ENCODE measurements around the gene EEFSEC. TPM values are rescaled to one million over a fixed set of nuclear protein-coding genes. Genes with fewer than 3 reads are reported as not detected.

The EEFSEC gene
- total RNA-seq, 1 experiment from 2014 or later = 21.3 TPM

GRCh38 chr3:128434524-128434923, 281.2 kb downstream of the EEFSEC start:
- peak in 1 of 2 experiments; percentile 8 for DNase-seq
- Histone ChIP-seq H3K27me3 (ENCODE audit: insufficient read depth, low read depth) (no peaks in the 10 kb centered on the region), H3K4me1 (replicated peaks; ENCODE audit: insufficient read depth) (peaks cover 59% of the 10 kb centered on the region), H3K4me3 (no peak overlapping the region), H3K4me2 (peak overlapping the region; percentile 87), H3F3A (ENCODE audit: insufficient read depth, low read depth) (peaks cover 44% of the 10 kb centered on the region), H3K79me2 (ENCODE audit: low read depth) (no peaks in the 10 kb centered on the region), H4K20me1 (ENCODE audit: insufficient read depth) (no peaks in the 10 kb centered on the region), H3K36me3 (ENCODE audit: low read depth) (no peaks in the 10 kb centered on the region), H3K9me2 (ENCODE audit: insufficient read depth) (no peaks in the 10 kb centered on the region), H2AFZ (no peak overlapping the region), H3K9me3 (ENCODE audit: insufficient read depth, low read depth) (peaks cover 6% of the 10 kb centered on the region; the same call in 1 of the 2 replicates), H3K27ac (peak overlapping the region; percentile 77)
- intact Hi-C loops (cut with micrococcal nuclease; ENCODE audit: unreplicated experiment) = no loop called here
- CTCF ChIA-PET = interaction anchor here (0.7 kb wide), 1 partner anchor 265 kb away, joined by 3 read pairs; no protein-coding TSS in a partner anchor
- BruUV-seq (replicated peaks) = TSS peak; percentile 71
- TF ChIP-seq EZH2 (IDR thresholded peaks at IDR 0.05; ENCODE audit: low read depth) = no peak
- no peak for TF ChIP-seq CTCF (conservative IDR thresholded peaks at IDR 0.05)
- POLR2A ChIA-PET (ENCODE audit: unreplicated experiment) = interaction anchor here (0.6 kb wide), 3 partner anchors 57 to 334 kb away, joined by 3 to 4 read pairs (median 3); no protein-coding TSS in a partner anchor

GRCh38 chr3:128435058-128435457, 281.8 kb downstream of the EEFSEC start:
- no peak for TF ChIP-seq CTCF (conservative IDR thresholded peaks at IDR 0.05)
- TF ChIP-seq EZH2 (IDR thresholded peaks at IDR 0.05; ENCODE audit: low read depth) = no peak
- Histone ChIP-seq H3F3A (ENCODE audit: insufficient read depth, low read depth) (peaks cover 44% of the 10 kb centered on the region), H3K4me3 (no peak overlapping the region), H3K27me3 (ENCODE audit: insufficient read depth, low read depth) (no peaks in the 10 kb centered on the region), H3K36me3 (ENCODE audit: low read depth) (no peaks in the 10 kb centered on the region), H3K27ac (peak overlapping the region; percentile 77), H3K79me2 (ENCODE audit: low read depth) (no peaks in the 10 kb centered on the region), H4K20me1 (ENCODE audit: insufficient read depth) (no peaks in the 10 kb centered on the region), H2AFZ (no peak overlapping the region), H3K4me2 (peak overlapping the region; percentile 87), H3K9me3 (ENCODE audit: insufficient read depth, low read depth) (peaks cover 6% of the 10 kb centered on the region; the same call in 1 of the 2 replicates), H3K9me2 (ENCODE audit: insufficient read depth) (no peaks in the 10 kb centered on the region), H3K4me1 (replicated peaks; ENCODE audit: insufficient read depth) (peaks cover 63% of the 10 kb centered on the region)
- CTCF ChIA-PET = interaction anchor here (0.7 to 1.0 kb wide), 2 partner anchors 16 to 265 kb away, joined by 3 read pairs; no protein-coding TSS in a partner anchor
- no TSS peak for BruUV-seq (replicated peaks)
- POLR2A ChIA-PET (ENCODE audit: unreplicated experiment) = interaction anchor here (0.6 to 0.7 kb wide), 4 partner anchors 56 to 1264 kb away, joined by 3 to 4 read pairs (median 4); no protein-coding TSS in a partner anchor
- intact Hi-C loops (cut with micrococcal nuclease; ENCODE audit: unreplicated experiment) = loop anchor here (1.0 kb wide), 2 partner anchors 48 to 53 kb away; no protein-coding TSS in a partner anchor
- DNase-seq = peak; percentile 99

- no peak for TF ChIP-seq CTCF (conservative IDR thresholded peaks at IDR 0.05)
- TF ChIP-seq EZH2 (IDR thresholded peaks at IDR 0.05; ENCODE audit: low read depth) = no peak
- no TSS peak for BruUV-seq (replicated peaks)
- CTCF ChIA-PET = interaction anchor here (1.0 kb wide), 1 partner anchor 16 kb away, joined by 3 read pairs; no protein-coding TSS in a partner anchor
These were observed 282.3 kb downstream of the EEFSEC start for GRCh38 chr3:128435561-128435960.

More at GRCh38 chr3:128435561-128435960, 282.3 kb downstream of the EEFSEC start:
- no peaks in the 10 kb centered on the region for H3K9me2 ChIP-seq (ENCODE audit: insufficient read depth)
- no peak overlapping the region for H2AFZ ChIP-seq
- H3K27me3 ChIP-seq (ENCODE audit: insufficient read depth, low read depth) = no peaks in the 10 kb centered on the region
- no peaks in the 10 kb centered on the region for H3K36me3 ChIP-seq (ENCODE audit: low read depth)
- intact Hi-C loops (cut with micrococcal nuclease; ENCODE audit: unreplicated experiment) = loop anchor here (1.0 kb wide), 2 partner anchors 48 to 53 kb away; no protein-coding TSS in a partner anchor
- no peaks in the 10 kb centered on the region for H4K20me1 ChIP-seq (ENCODE audit: insufficient read depth)
- POLR2A ChIA-PET (ENCODE audit: unreplicated experiment) = interaction anchor here (0.7 kb wide), 1 partner anchor 1264 kb away, joined by 4 read pairs; no protein-coding TSS in a partner anchor
- H3K9me3 ChIP-seq (ENCODE audit: insufficient read depth, low read depth) = peaks cover 6% of the 10 kb centered on the region; the same call in 1 of the 2 replicates
- peak overlapping the region; percentile 77 for H3K27ac ChIP-seq
- H3F3A ChIP-seq (ENCODE audit: insufficient read depth, low read depth) = peaks cover 44% of the 10 kb centered on the region
- H3K4me1 ChIP-seq (replicated peaks; ENCODE audit: insufficient read depth) = peaks cover 63% of the 10 kb centered on the region
- peak overlapping the region; percentile 72 for H3K4me2 ChIP-seq
- DNase-seq = no peak
- H3K4me3 ChIP-seq = peak overlapping the region; percentile 16; the same call in 1 of the 2 replicates
- no peaks in the 10 kb centered on the region for H3K79me2 ChIP-seq (ENCODE audit: low read depth)
